Measurements from ENCODE around the gene HHAT.

- TF ChIP-seq, protein P1, sequence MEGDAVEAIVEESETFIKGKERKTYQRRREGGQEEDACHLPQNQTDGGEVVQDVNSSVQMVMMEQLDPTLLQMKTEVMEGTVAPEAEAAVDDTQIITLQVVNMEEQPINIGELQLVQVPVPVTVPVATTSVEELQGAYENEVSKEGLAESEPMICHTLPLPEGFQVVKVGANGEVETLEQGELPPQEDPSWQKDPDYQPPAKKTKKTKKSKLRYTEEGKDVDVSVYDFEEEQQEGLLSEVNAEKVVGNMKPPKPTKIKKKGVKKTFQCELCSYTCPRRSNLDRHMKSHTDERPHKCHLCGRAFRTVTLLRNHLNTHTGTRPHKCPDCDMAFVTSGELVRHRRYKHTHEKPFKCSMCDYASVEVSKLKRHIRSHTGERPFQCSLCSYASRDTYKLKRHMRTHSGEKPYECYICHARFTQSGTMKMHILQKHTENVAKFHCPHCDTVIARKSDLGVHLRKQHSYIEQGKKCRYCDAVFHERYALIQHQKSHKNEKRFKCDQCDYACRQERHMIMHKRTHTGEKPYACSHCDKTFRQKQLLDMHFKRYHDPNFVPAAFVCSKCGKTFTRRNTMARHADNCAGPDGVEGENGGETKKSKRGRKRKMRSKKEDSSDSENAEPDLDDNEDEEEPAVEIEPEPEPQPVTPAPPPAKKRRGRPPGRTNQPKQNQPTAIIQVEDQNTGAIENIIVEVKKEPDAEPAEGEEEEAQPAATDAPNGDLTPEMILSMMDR (conservative IDR thresholded peaks at IDR 0.05; ENCODE audit: low read length) = no peak
- TF ChIP-seq EZH2phosphoT487 (IDR thresholded peaks at IDR 0.05; ENCODE audit: borderline replicate concordance, low read depth, low read length) = no peak
These were observed 35.8 kb downstream of the HHAT start for GRCh38 chr1:210364479-210364878.
